Measurements from ENCODE around the gene NEK6. TPM values are rescaled to one million over a fixed set of nuclear protein-coding genes. Genes with fewer than 3 reads are reported as not detected.

Gene NEK6
- total RNA-seq, 6 donors from 2014 or later = 33.8 to 144 (median 59.7) TPM

DNA sequence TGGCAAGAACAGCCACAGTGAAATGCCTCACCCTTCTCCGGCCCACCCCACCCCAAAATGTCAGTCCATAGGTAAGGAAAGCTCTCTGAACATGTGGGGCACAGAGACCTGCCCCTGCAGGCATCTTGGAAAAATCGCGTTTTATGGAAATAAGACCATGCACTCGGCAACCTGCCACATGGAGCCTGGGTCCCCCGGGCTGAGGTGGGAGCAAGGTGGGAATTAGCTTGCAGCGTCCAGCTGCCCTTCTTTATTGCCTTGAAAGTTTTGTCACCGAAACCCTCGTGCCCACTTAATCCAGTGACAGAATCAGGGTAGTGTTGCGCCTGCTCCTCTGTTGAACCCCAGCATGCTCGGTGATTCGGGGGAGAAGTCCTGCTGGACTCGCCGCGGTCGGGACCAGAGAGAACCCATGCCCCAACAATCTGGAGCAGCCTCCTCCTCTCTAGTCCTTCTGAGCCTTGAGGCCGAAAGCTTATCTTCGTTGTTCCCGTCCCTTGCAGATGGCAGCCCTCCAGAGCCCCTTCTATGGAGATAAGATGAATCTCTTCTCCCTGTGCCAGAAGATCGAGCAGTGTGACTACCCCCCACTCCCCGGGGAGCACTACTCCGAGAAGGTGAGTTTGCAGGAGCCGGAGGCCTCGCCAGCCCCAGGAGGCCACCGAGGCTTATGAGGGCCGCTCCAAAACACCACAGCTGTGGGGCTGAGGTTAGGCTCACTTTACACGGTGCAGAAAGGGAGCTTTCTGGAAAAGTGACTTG lies 89.6 kb downstream of the NEK6 start:
- no peak for TF ChIP-seq EP300 (IDR thresholded peaks at IDR 0.05)
- no peak for TF ChIP-seq POLR2A (IDR thresholded peaks at IDR 0.05)
- TF ChIP-seq, protein P1, sequence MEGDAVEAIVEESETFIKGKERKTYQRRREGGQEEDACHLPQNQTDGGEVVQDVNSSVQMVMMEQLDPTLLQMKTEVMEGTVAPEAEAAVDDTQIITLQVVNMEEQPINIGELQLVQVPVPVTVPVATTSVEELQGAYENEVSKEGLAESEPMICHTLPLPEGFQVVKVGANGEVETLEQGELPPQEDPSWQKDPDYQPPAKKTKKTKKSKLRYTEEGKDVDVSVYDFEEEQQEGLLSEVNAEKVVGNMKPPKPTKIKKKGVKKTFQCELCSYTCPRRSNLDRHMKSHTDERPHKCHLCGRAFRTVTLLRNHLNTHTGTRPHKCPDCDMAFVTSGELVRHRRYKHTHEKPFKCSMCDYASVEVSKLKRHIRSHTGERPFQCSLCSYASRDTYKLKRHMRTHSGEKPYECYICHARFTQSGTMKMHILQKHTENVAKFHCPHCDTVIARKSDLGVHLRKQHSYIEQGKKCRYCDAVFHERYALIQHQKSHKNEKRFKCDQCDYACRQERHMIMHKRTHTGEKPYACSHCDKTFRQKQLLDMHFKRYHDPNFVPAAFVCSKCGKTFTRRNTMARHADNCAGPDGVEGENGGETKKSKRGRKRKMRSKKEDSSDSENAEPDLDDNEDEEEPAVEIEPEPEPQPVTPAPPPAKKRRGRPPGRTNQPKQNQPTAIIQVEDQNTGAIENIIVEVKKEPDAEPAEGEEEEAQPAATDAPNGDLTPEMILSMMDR (IDR thresholded peaks at IDR 0.05) = no peak
- TF ChIP-seq POLR2AphosphoS5 (IDR thresholded peaks at IDR 0.05) = no peak
- WGBS, 2 donors = 89 to 91% methylated on average over 20 to 26 of the region's 26 CpGs
- no peaks in the 10 kb centered on the region for H3K27me3 ChIP-seq
- ATAC-seq (ENCODE audit: low FRiP score in 2 of 2) (no peak), DNase-seq (peak in 1 of 2 donors; percentile 32)
- peaks cover 19 to 91% (median 79%) of the 10 kb centered on the region in 4 donors for H3K36me3 ChIP-seq
- H3K9me3 ChIP-seq = no peaks in the 10 kb centered on the region
- no peak overlapping the region for H3K4me3 ChIP-seq
- H3K4me1 ChIP-seq = peaks cover 2 to 12% (median 4%) of the 10 kb centered on the region in 4 donors
- H3K27ac ChIP-seq = no peak overlapping the region

DNA sequence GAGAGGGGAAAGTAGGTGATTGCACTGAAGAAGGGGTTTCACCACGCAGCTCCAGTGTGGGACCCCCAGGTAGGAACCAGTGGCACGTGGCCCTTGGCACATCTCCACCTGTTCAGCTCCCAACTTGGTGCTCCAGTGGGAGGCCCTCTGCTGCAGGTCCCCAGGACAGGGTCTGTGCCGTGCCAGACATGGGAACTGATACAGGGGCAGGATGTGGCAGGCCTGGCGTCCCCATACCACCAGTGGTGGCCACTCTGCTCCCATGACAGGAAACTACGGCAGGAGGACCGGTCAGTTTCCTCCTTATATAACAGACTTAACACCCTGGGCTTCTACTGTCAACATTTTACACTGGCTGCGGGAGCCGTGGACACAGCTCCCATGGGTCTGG lies 90.2 kb downstream of the NEK6 start:
- H3K4me1 ChIP-seq = peaks cover 0 to 6% (median 2%) of the 10 kb centered on the region in 4 donors
- TF ChIP-seq EP300 (IDR thresholded peaks at IDR 0.05) = no peak
- TF ChIP-seq, protein P1 (IDR thresholded peaks at IDR 0.05) = no peak
- TF ChIP-seq POLR2AphosphoS5 (IDR thresholded peaks at IDR 0.05) = no peak
- TF ChIP-seq POLR2A (IDR thresholded peaks at IDR 0.05) = no peak
- WGBS, 2 donors = 86 to 93% methylated on average over 8 of the region's 8 CpGs
- ATAC-seq (ENCODE audit: low FRiP score in 2 of 2) (no peak), DNase-seq (no peak)
- H3K27me3 ChIP-seq = no peaks in the 10 kb centered on the region
- no peak overlapping the region for H3K27ac ChIP-seq
- peaks cover 19 to 97% (median 83%) of the 10 kb centered on the region in 4 donors for H3K36me3 ChIP-seq
- H3K9me3 ChIP-seq = no peaks in the 10 kb centered on the region
- H3K4me3 ChIP-seq = no peak overlapping the region

DNA sequence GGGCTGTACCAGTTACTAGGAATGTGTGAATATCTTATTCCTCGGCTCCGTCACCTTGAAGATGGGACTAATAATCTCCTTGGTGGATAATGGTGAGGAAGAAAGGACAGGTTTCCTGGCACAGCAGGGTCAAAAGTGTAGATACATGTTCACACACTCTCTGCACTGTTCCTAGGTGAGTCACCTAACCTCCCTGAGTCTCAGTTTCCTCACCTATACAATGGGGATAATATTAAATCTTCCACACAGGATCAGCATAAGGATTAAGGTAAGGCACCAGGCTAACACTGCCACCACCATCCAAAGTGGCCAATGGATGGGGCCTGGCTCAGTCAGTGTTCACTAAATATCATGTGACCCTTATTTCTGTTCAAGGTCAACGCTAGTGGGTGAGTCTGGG lies 90.6 kb downstream of the NEK6 start:
- H3K4me3 ChIP-seq = no peak overlapping the region
- ATAC-seq (ENCODE audit: low FRiP score in 2 of 2) (no peak), DNase-seq (no peak)
- 95 to 100% methylated on average over 3 of the region's 3 CpGs for WGBS, 2 donors
- no peak overlapping the region for H3K27ac ChIP-seq
- no peaks in the 10 kb centered on the region for H3K27me3 ChIP-seq
- peaks cover 19 to 98% (median 87%) of the 10 kb centered on the region in 4 donors for H3K36me3 ChIP-seq
- no peaks in the 10 kb centered on the region for H3K9me3 ChIP-seq
- peaks cover 0 to 2% (median under 1%) of the 10 kb centered on the region in 4 donors for H3K4me1 ChIP-seq
- no peak for TF ChIP-seq POLR2A (IDR thresholded peaks at IDR 0.05)
- TF ChIP-seq POLR2AphosphoS5 (IDR thresholded peaks at IDR 0.05) = no peak
- TF ChIP-seq, protein P1 (IDR thresholded peaks at IDR 0.05) = no peak
- TF ChIP-seq EP300 (IDR thresholded peaks at IDR 0.05) = no peak

DNA sequence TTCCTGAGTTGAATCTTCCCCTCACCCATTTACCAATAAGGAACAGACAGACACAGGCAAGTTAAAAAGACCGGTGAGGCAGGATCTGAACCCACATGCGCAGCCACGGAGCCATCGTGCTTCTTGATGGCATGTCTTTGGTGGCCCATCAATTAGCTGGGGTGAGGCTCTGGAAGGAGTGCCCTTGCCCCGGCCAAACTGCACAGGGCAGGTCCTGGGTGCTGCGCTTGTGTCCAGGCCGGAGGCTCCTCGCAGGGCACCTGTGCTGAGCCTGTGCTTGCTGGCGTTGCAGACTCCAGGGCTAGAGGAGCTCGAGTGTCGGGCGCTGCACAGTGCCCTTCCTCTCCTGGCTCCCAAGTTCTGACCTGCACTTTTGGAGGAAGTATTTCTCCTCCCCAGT lies 91.1 kb downstream of the NEK6 start:
- no peak overlapping the region for H3K27ac ChIP-seq
- DNase-seq = peak in 1 of 2 donors; percentile 59
- no peak for TF ChIP-seq EP300 (IDR thresholded peaks at IDR 0.05)
- no peak for TF ChIP-seq POLR2AphosphoS5 (IDR thresholded peaks at IDR 0.05)
- no peak for TF ChIP-seq POLR2A (IDR thresholded peaks at IDR 0.05)
- TF ChIP-seq, protein P1 (IDR thresholded peaks at IDR 0.05) = no peak
- ATAC-seq (ENCODE audit: low FRiP score in 2 of 2) = no peak
- peaks cover 19 to 98% (median 88%) of the 10 kb centered on the region in 4 donors for H3K36me3 ChIP-seq
- no peak overlapping the region for H3K4me3 ChIP-seq
- WGBS, 2 donors = 90 to 91% methylated on average over 12 of the region's 12 CpGs
- no peaks in the 10 kb centered on the region for H3K9me3 ChIP-seq
- no peaks in the 10 kb centered on the region for H3K27me3 ChIP-seq
- no peaks in the 10 kb centered on the region for H3K4me1 ChIP-seq

Measured in upper lobe of left lung (tissue), 6 donors.